CD14-positive monocyte (primary cell): Measurements from ENCODE around the gene HNF1B. TPM values are rescaled to one million over a fixed set of nuclear protein-coding genes. Genes with fewer than 3 reads are reported as not detected.

ENCODE experiments used
- DNase-seq, 3 donors: peaks; one replicate each; pipeline ENCODE4 v3.0.0-alpha.2; 2011 to 2022
- H2AFZ ChIP-seq: 2 replicates; pipeline ENCODE4 v1.6.0; 2012; ENCODE audit warnings: mild to moderate bottlenecking, low read depth, low read length, inconsistent platforms; ENCODE audit not compliant: insufficient read depth, poor library complexity, severe bottlenecking
- H3K27ac ChIP-seq, 2 donors: 1 replicate in 1 of 2; 2 replicates in 1 of 2; pipeline ENCODE4 v1.5.1; 2012 to 2013; ENCODE audit warnings: low read length in 2 of 2, control low read depth in 1 of 2, inconsistent platforms in 1 of 2, low read depth in 1 of 2, mild to moderate bottlenecking in 1 of 2
- H3K27me3 ChIP-seq, 2 donors: one replicate each; pipeline versions ENCODE4 v1.6.0 to v1.6.1; 2011 to 2013; ENCODE audit warnings: low read length in 2 of 2; ENCODE audit not compliant: control insufficient read depth in 2 of 2, insufficient read depth in 2 of 2
- H3K36me3 ChIP-seq, 2 donors: replicated peaks in 1 of 2; 1 replicate in 1 of 2; 2 replicates in 1 of 2; pipeline versions ENCODE4 v1.5.1 to v1.6.1; 2012 to 2013; ENCODE audit warnings: low read length in 2 of 2, control low read depth in 1 of 2, inconsistent platforms in 1 of 2, mild to moderate bottlenecking in 1 of 2; ENCODE audit not compliant: insufficient read depth in 2 of 2, control insufficient read depth in 1 of 2
- H3K4me1 ChIP-seq, 2 donors: 1 replicate in 1 of 2; 2 replicates in 1 of 2; pipeline versions ENCODE4 v1.5.1 to v1.6.1; 2012 to 2013; ENCODE audit warnings: low read length in 2 of 2, control low read depth in 1 of 2, inconsistent platforms in 1 of 2, mild to moderate bottlenecking in 1 of 2, moderate library complexity in 1 of 2; ENCODE audit not compliant: insufficient read depth in 2 of 2, control insufficient read depth in 1 of 2
- H3K4me2 ChIP-seq: replicated peaks from 2 replicates; pipeline ENCODE3; 2012; ENCODE audit warnings: low read length, moderate library complexity, mild to moderate bottlenecking; ENCODE audit not compliant: poor library complexity, severe bottlenecking; ENCODE audit errors: extremely low read depth
- H3K4me3 ChIP-seq, 3 experiments: fragments of 200-600 bp in 1 of 3; sonication (generic) in 1 of 3; replicated peaks in 1 of 3; 1 replicate in 2 of 3; 2 replicates in 1 of 3; pipeline ENCODE4 v1.5.1; 2011 to 2013; ENCODE audit warnings: low read length in 3 of 3, mild to moderate bottlenecking in 3 of 3, control low read depth in 2 of 3, low read depth in 2 of 3, inconsistent platforms in 1 of 3, moderate library complexity in 1 of 3
- H3K79me2 ChIP-seq: 2 replicates; pipeline ENCODE4 v1.6.0; 2012; ENCODE audit warnings: mild to moderate bottlenecking, control low read depth, inconsistent platforms, low read length, moderate library complexity; ENCODE audit not compliant: insufficient read depth
- H3K9ac ChIP-seq: 2 replicates; pipeline ENCODE4 v1.6.0; 2017; ENCODE audit warnings: low read length, mild to moderate bottlenecking; ENCODE audit not compliant: insufficient read depth, poor library complexity, severe bottlenecking
- H3K9me3 ChIP-seq, 2 donors: replicated peaks in 1 of 2; 1 replicate in 1 of 2; 2 replicates in 1 of 2; pipeline versions ENCODE4 v1.5.1 to v1.6.1; 2012 to 2013; ENCODE audit warnings: low read length in 2 of 2, control low read depth in 1 of 2; ENCODE audit not compliant: control insufficient read depth in 1 of 2, insufficient read depth in 1 of 2
- H4K20me1 ChIP-seq: 2 replicates; pipeline ENCODE4 v1.6.0; 2012; ENCODE audit warnings: mild to moderate bottlenecking, low read length, control low read depth, moderate library complexity; ENCODE audit not compliant: insufficient read depth
- H3K27ac Mint-ChIP-seq, 7 donors: one replicate each; pipeline ENCODE4 v1.8.0; 2020; ENCODE audit warnings: mild to moderate bottlenecking in 7 of 7, mixed read lengths in 7 of 7, moderate library complexity in 6 of 7, inconsistent platforms in 2 of 7
- H3K27me3 Mint-ChIP-seq, 3 donors: one replicate each; pipeline ENCODE4 v1.8.0; 2021 to 2022; ENCODE audit warnings: low read depth in 3 of 3, mild to moderate bottlenecking in 3 of 3, mixed read lengths in 3 of 3, moderate library complexity in 3 of 3, inconsistent platforms in 1 of 3
- H3K36me3 Mint-ChIP-seq, 2 donors: one replicate each; pipeline ENCODE4 v1.8.0; 2020; ENCODE audit warnings: mixed read lengths in 2 of 2, inconsistent platforms in 1 of 2, mild to moderate bottlenecking in 1 of 2
- H3K4me1 Mint-ChIP-seq: one replicate; pipeline ENCODE4 v1.8.0; 2020; ENCODE audit warnings: mild to moderate bottlenecking, mixed read lengths
- H3K4me3 Mint-ChIP-seq, 2 donors: one replicate each; pipeline ENCODE4 v1.8.0; 2020; ENCODE audit warnings: mild to moderate bottlenecking in 2 of 2, mixed read lengths in 2 of 2, moderate library complexity in 1 of 2
- H3K9me3 Mint-ChIP-seq, 7 donors: one replicate each; pipeline ENCODE4 v1.8.0; 2020 to 2022; ENCODE audit warnings: mixed read lengths in 7 of 7, mild to moderate bottlenecking in 6 of 7, moderate library complexity in 6 of 7, inconsistent platforms in 2 of 7
- WGBS: methylation state at CpG from one replicate; pipeline ENCODE4 v1.1.5; 2013; ENCODE audit warnings: missing lambda C conversion rate; ENCODE audit not compliant: insufficient coverage; 5-methylcytosine and 5-hydroxymethylcytosine counted together
- intact Hi-C, 2 donors: fragments of 100-400 bp; cut with micrococcal nuclease; formaldehyde crosslinking; loops; one replicate each; pipeline versions ENCODE4 v1.15.0 to v1.15.1; 2023
- polyA plus RNA-seq, 3 donors: library from polyadenylated mRNA; depleted of rRNA in 1 of 3; unstranded in 2 of 3; stranded (reverse) in 1 of 3; fragments of 300-500 nt in 2 of 3; fragments of >200 nt in 1 of 3; fragmentation: Illumina TruSeq in 2 of 3; gene quantifications; 1 replicate in 2 of 3; 2 replicates in 1 of 3; pipeline ENCODE4 v1.2.3, GENCODE V29; 2012 to 2021
- TF ChIP-seq, protein P1 (sequence below): fragments of 200-600 bp; IDR thresholded peaks from one replicate; pipeline ENCODE4 v1.8.0; 2022; ENCODE audit warnings: antibody characterized with exemption, mild to moderate bottlenecking

HNF1B gene
- polyA plus RNA-seq, 3 donors = not detected

DNA sequence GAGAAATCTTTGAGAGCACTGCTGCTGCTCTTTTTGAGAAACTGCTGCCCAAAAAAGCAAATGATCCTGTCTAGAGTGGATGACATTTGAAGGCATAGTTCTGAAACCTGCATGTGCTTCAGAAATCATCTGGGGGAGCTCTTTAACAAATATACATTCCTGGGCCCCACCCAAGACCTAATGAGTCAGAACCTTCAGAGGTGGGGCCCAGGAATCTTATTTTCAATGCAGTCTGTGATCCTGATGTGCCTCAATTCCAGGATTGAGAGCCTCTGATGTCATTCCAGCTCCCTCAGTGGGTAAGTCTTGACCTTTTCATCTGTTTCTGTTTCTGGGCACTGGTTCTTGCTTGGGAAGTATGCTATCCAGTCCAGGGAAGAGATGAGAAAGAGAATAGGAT, 42.3 kb downstream of the HNF1B start:
- H3K4me3 Mint-ChIP-seq = no peak overlapping the region
- H3K9me3 ChIP-seq = no peaks in the 10 kb centered on the region
- peaks cover 0 to 3% of the 10 kb centered on the region in 2 donors for H3K4me1 ChIP-seq
- H3K79me2 ChIP-seq = no peaks in the 10 kb centered on the region
- no peak overlapping the region for H3K4me2 ChIP-seq
- H2AFZ ChIP-seq = no peak overlapping the region
- H3K9me3 Mint-ChIP-seq = no peaks in the 10 kb centered on the region
- H3K27ac Mint-ChIP-seq = peak overlapping the region in 1 of 7 donors; percentile 31
- H3K4me3 ChIP-seq = no peak overlapping the region
- peaks cover 0 to 4% of the 10 kb centered on the region in 2 donors for H3K27me3 ChIP-seq
- no peaks in the 10 kb centered on the region for H3K36me3 ChIP-seq
- no peak overlapping the region for H3K27ac ChIP-seq
- H3K36me3 Mint-ChIP-seq = no peaks in the 10 kb centered on the region
- no peaks in the 10 kb centered on the region for H4K20me1 ChIP-seq
- H3K27me3 Mint-ChIP-seq = peaks cover 12 to 19% (median 14%) of the 10 kb centered on the region in 3 donors
- TF ChIP-seq, protein P1, sequence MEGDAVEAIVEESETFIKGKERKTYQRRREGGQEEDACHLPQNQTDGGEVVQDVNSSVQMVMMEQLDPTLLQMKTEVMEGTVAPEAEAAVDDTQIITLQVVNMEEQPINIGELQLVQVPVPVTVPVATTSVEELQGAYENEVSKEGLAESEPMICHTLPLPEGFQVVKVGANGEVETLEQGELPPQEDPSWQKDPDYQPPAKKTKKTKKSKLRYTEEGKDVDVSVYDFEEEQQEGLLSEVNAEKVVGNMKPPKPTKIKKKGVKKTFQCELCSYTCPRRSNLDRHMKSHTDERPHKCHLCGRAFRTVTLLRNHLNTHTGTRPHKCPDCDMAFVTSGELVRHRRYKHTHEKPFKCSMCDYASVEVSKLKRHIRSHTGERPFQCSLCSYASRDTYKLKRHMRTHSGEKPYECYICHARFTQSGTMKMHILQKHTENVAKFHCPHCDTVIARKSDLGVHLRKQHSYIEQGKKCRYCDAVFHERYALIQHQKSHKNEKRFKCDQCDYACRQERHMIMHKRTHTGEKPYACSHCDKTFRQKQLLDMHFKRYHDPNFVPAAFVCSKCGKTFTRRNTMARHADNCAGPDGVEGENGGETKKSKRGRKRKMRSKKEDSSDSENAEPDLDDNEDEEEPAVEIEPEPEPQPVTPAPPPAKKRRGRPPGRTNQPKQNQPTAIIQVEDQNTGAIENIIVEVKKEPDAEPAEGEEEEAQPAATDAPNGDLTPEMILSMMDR = no peak
- peaks cover 2% of the 10 kb centered on the region for H3K4me1 Mint-ChIP-seq
- intact Hi-C loops = loop anchor here (5.0 to 10.0 kb wide), 3 partner anchors 62 to 142 kb away; no protein-coding TSS in a partner anchor
- no peak for DNase-seq
- no peak overlapping the region for H3K9ac ChIP-seq

DNA sequence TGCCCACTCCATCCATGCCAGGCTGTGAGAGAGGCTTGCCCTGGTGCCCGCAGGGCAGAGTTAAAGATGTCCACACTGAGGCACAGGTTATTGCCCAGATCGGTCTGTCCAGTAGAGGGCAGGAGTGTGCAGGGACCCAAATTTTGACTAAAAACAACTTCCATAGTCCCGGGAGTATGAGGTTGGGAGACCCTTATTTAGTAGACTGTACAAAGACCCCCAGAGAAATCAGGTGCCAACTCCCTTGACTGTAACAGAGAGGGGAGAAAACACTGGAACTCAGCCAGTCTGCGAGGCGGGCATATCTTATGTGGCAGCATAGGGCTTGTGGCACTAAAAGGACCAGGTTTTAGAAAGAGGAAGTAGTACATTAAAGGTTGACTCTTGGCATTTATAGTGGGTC, 43.4 kb downstream of the HNF1B start:
- H3K9me3 Mint-ChIP-seq = no peaks in the 10 kb centered on the region
- peak overlapping the region; percentile 66 to 84 for H3K4me3 Mint-ChIP-seq
- Histone ChIP-seq H3K36me3 (no peaks in the 10 kb centered on the region), H3K79me2 (no peaks in the 10 kb centered on the region), H3K9ac (no peak overlapping the region), H3K4me3 (peak overlapping the region in 1 of 3 experiments; percentile 59), H3K27me3 (peaks cover 0 to 4% of the 10 kb centered on the region in 2 donors), H3K4me1 (peaks cover 0 to 3% of the 10 kb centered on the region in 2 donors), H4K20me1 (no peaks in the 10 kb centered on the region), H2AFZ (peak overlapping the region; percentile 64), H3K4me2 (peak overlapping the region; percentile 73), H3K27ac (no peak overlapping the region), H3K9me3 (no peaks in the 10 kb centered on the region)
- peaks cover 2% of the 10 kb centered on the region for H3K4me1 Mint-ChIP-seq
- H3K27ac Mint-ChIP-seq = peak overlapping the region in 1 of 7 donors; percentile 58
- no peaks in the 10 kb centered on the region for H3K36me3 Mint-ChIP-seq
- WGBS = 5% methylated on average over 4 of the region's 5 CpGs
- H3K27me3 Mint-ChIP-seq = peaks cover 12 to 19% (median 18%) of the 10 kb centered on the region in 3 donors
- DNase-seq = peak; percentile 42 to 53 (median 51)
- TF ChIP-seq, protein P1 = peak; percentile 94
- intact Hi-C loops = loop anchor here (5.0 to 10.0 kb wide), 3 partner anchors 63 to 143 kb away; no protein-coding TSS in a partner anchor
